GM19467 (cell line): ENCODE data around the gene OSTC.

Experiments
- ATAC-seq: cut with Tn5 transposase; IDR thresholded peaks from one replicate; pipeline ENCODE4 v1.9.1; 2021; ENCODE audit warnings: mild to moderate bottlenecking, moderate library complexity; ENCODE audit not compliant: unreplicated experiment

The OSTC gene

DNA sequence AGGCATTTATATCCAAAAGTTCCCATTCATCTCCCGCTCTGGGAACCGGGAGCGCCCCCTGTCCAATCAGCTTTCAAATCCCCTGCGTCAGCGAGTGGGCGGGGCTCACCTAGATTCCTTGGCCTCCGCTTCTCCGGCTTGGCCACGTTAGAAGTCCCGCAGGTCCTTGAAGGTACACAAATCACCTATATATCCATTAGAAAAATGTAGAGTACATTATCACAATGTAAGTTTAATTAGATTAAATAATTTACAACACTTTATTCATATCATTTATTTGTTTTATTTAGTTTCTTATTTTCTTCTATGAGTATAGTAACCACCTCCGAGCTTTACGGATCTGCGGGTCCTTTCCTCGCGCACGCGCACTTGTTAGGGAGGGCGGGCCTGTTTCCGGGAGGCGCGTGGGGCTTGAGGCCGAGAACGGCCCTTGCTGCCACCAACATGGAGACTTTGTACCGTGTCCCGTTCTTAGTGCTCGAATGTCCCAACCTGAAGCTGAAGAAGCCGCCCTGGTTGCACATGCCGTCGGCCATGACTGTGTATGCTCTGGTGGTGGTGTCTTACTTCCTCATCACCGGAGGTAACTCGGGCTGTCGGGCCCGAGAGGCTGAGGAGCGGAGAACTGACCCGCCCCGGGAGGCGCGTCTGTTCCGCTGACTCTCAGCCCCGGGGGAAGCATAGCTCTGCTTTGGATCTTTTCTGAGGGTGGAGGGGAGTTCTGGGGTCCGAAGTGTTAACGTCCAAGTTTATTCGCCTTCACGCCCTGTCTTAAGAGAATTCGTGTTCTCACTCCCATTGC lies at the start of gene OSTC:
Gene OSTC (plus strand): TSS at position 388 of the 802 bp plus-strand sequence. CDS start 57 bp downstream, at position 445.
- peak; percentile 92 for ATAC-seq

DNA sequence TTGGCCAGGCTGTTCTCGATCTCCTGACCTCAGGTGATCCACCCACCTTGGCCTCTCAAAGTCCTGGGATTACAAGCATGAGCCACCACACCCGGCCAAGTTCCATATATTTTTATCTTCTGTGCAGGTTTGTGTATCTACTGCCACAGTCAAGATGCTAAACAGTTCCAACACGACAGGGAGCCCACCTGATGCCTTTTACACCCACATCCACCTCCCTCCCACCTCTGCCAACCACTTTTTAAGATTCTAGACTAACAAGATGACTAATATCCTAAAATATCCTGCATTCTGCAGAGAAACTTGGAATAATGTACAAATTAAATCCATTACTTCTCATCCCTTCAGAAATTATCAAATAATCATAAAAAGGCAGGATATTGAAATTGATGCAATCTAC lies 49.3 kb upstream of the OSTC start:
- no peak for ATAC-seq

DNA sequence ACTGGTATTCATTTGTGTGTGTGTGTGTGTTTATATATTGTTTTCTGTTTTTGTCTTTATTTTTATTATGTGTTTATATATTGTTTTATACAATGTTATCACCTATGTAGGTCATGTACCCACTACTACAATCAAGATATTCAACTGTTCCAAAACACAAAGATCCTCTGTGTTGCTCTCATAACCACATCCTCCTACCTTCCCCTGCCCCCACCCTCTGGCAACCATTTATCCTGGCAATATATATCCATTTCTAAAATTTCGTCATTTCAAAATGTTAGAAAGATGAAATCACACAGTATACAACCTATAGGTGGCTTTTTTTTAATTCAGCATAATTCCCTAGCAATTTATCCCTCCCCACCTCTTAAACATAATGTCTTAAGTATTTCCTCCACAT lies 48.9 kb upstream of the OSTC start:
- ATAC-seq: no peak

GRCh38 chr4:108602163-108602562 lies 48.2 kb upstream of the OSTC start:
- no peak for ATAC-seq

DNA sequence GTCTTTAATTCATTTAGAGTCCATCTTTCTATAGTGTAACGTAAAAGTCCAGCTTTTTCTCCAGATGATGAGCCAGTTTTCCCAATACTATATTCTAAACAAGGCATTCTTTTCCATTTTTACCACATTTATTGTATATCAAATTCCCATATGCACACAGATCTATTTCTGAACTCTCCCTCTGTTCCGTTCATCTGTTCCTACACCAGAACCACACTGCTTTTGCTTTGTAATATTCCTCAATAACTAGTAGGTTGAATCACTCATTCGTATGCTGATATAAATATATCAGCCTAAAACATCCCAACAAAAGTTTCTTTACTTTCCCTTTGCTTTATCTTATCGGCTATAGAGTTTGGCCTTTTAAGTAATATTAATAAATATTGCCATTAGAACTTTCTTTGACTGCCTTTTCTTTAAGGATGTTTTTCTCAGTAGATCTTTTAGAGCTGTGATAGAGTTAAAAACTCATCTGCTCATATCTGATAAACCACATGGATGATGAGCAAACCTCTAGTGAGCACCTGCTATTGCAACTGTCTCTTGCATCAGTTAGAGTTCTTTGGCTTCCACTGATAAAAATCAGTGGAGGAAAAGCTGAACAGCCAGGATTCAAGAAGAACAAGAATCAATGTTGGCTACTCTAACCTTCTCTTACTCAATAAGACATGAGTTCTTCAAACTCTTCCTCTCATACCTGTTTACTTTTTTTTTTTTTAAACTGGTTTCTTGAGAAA lies 43.2 kb upstream of the OSTC start:
- ATAC-seq: no peak

DNA sequence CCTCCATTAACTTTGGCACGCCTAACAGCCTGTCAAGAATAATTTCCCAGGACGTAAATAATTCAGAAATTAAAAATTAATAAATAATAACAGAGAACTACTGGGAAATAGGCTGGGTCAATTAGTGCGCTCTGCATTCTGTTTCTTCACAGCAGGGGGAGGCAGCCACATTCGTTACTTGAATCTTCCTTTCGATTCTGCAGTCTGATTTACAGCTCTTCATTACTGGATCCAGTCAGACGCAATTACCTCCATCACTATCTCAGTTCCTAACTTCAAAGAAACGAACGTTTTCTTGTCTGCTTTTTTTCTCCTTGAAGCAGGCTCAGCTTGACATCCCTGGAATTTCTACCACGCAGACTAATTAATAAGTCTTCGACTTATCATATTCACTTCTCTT lies 39.0 kb upstream of the OSTC start:
- ATAC-seq: no peak

- no peak for ATAC-seq
Observed at GRCh38 chr4:108612365-108612764, 38.0 kb upstream of the OSTC start.

DNA sequence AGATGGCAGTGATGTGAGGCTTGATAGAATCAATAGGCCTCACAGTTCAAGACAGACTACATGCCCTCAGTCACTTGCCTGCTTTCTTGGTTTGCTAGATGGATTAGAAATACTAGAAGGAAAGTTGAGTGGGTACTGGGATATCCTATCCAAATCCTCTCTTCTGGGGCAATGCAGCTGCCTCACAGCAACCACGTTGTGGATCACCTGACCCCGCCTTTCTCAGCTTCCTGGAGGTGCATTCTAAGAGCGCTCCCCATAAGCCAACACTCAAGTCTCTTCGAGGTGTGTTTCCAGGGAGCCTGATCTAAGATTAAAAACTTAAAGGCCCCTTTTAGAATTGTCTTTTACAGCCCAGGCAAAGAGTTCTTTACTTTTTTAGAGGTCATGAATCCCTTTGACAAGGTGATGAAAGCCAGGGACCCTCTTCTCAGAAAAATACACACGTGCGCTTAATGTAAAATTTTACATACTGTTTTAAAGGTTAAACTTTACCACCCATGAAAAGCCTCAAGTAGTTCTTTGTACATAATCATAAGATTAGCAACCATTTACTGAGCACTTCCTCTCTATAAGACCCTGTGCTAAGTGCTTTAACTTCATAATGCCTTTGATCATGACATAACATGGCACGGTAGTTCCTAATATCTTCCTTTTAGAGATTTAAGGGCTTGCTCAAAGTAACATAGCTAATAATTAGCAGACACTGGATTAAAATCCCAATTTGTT lies 30.9 kb upstream of the OSTC start:
- ATAC-seq: peak; percentile 2

GRCh38 chr4:108620101-108620932 lies 30.1 kb upstream of the OSTC start, which contains the start of gene RPL34:
Gene RPL34, plus strand, starts transcription at chr4:108620576. Its CDS starts 1,384 bp downstream, at chr4:108621960.
- peak; percentile 100 for ATAC-seq

- ATAC-seq: no peak
Observed at GRCh38 chr4:108620933-108621905, 29.2 kb upstream of the OSTC start.

GRCh38 chr4:108622022-108622421 lies 28.4 kb upstream of the OSTC start:
- ATAC-seq: no peak

GRCh38 chr4:108622828-108623227 lies 27.6 kb upstream of the OSTC start:
- ATAC-seq: no peak

DNA sequence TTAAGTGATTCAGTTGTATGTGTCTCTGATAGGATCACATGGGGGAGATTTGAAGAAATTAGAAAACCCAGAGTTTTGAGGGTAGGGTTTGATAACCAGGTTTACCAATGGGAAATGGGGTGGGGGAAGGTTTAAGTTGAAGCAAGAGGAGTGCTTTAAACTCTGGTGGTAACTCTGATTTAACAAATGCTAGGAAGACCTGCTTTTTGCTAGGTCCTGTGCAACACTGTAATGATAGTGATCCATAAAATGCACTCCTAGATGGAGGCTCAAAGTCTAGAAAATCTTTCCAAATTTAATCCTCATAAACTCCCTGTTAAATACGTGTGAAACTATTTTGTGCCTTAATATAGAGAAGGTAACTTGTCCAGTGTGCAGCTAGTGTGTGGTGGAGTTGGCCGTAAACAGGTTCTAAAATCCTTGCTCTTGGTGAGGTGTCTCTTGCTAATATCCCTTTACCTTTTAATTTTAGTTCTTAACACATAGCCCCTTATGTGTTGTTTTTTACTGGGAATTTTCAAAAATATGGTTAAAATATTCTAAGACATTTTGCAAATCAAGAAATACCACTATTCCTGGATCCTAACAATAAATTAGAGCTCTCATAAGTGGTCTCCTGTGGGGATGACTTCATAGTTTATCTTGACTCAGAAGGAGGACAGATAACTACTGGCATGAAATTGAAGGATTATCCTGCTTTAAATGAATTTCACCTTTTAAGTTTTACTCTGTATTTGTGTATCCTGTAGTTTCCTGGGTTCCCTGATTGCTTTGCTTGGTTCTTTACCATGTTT lies 25.9 kb upstream of the OSTC start:
- ATAC-seq: no peak

DNA sequence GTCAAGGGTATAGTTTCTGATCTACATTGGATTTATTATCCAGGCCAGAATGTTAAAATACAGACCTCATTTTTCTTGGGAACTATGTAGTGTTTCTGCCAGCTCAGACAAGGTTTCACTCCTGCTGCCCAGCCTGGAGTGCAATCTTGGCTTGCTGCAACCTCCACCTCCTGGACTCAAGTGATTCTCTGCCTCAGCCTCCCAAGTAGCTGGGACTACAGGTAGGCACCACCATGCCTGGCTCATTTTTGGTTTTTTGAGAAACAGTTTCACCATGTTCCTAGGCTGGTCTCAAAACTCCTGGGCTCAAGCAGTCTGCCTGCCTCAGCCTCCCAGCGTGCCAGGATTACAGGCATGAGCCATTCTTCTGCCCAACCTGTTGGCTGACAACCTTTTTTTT lies 24.3 kb upstream of the OSTC start:
- no peak for ATAC-seq

- ATAC-seq: no peak
Observed at GRCh38 chr4:108628411-108628810, 22.0 kb upstream of the OSTC start.

- no peak for ATAC-seq
Observed at GRCh38 chr4:108635070-108635655, 15.2 kb upstream of the OSTC start.

- no peak for ATAC-seq
Observed at GRCh38 chr4:108636246-108636645, 14.2 kb upstream of the OSTC start.

GRCh38 chr4:108637856-108638255 lies 12.5 kb upstream of the OSTC start:
- ATAC-seq: no peak
